GM21723 (cell line): ENCODE data around the gene INPP5B.

ENCODE experiments used
- ATAC-seq: cut with Tn5 transposase; IDR thresholded peaks from one replicate; pipeline ENCODE4 v1.9.1; 2021; ENCODE audit warnings: mild to moderate bottlenecking, moderate library complexity; ENCODE audit not compliant: unreplicated experiment

INPP5B gene

GRCh38 chr1:37879865-37880264, 67.0 kb downstream of the INPP5B start:
- no peak for ATAC-seq

GRCh38 chr1:37878071-37878470, 68.8 kb downstream of the INPP5B start:
- ATAC-seq: no peak

DNA sequence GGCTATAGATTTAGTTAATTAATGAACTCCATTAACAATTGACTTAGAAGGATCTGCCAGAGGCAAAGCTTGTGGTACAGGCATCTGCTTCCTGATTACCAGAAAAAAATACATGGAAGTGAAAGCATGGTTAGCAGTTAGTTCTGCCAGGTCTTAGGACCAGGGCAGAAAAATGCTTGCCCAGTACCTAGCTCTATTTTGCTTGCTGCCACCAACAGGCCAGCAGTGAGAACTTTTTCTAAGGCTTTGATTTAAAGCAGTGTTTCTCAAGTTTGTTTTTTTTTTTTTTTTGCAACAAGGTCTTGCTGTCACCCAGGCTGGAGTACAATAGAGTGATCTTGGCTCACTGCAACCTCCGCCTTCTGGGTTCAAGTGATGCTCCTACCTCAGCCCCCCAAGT, 71.0 kb downstream of the INPP5B start:
- no peak for ATAC-seq

GRCh38 chr1:37872692-37873091, 74.2 kb downstream of the INPP5B start:
- ATAC-seq: no peak

- ATAC-seq: no peak
These were observed 78.4 kb downstream of the INPP5B start for GRCh38 chr1:37868466-37868865.

DNA sequence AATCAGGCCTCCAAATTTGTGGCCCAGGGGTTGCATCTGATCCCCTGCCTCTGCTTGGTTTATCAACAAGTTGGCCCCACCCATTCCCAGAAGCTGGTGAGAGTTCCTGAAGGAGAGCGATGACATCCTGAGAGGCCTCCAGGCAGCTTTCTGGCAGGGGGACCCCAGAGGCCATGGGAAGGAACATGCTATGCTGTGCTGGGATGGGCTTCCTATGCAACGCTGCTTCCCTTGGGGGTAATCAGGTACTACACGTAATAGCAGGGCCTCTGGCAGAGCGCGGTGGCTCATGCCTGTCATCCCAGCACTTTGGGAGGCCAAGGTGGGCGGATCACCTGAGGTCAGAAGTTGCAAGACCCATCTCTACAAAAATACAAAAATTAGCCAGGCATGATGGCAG, 79.1 kb downstream of the INPP5B start:
- ATAC-seq: no peak

DNA sequence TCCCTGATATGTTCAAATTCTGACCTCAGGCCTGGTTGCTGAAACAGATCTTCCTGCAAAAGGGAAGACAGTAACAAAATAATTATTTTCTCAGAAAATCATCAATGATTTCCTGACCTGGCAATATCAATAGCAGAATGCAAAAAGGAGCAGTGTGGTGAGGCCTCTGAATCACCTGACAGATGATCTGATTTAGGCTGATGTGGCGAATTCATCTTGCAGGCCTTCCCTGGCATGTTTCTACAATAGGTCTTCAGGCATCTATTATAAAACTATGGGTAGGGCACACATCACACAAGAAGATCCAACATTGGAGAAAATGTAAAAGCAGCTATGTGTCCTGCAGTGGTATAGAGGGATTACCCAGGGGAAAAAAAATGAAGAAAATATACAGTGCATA, 80.4 kb downstream of the INPP5B start:
- ATAC-seq: no peak

DNA sequence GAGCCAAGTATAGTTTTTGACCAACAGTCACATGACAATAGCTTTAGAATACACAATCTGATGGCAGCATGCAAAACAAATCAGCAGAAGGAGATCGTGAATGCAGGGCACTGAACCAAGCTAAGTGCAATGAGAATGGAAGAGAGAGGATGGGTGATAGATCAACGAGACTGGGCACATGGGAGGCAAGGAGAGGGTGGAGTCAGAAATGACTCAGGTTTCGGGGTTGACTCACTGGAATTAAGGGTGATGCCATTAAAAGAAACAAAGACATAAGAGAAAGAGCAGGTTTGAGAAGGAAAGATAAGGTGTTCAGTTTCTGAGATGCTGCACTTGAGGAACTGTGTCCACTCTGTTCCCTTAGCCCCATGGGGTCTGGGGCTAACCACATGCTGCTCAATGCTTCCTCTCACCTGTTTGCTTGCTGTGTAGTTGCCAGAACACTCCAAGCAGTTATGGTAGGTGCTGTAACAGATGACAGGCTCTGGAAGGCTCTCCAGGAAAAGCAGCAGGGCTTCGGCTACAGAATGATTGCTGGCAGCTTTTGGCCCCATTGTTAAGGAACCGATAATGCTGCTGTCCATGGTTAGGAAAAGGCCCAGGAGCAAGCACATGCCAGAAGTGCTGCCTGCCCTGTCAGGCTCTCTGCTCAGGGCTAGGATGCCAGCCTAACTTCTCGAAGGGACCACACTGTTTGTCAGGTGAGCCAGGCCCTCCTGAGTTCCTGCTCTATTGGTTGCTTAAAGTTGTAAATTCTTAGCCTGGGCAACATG, 81.3 kb downstream of the INPP5B start:
- ATAC-seq: no peak

- ATAC-seq: no peak
These were observed 84.5 kb downstream of the INPP5B start for GRCh38 chr1:37862330-37862729.

DNA sequence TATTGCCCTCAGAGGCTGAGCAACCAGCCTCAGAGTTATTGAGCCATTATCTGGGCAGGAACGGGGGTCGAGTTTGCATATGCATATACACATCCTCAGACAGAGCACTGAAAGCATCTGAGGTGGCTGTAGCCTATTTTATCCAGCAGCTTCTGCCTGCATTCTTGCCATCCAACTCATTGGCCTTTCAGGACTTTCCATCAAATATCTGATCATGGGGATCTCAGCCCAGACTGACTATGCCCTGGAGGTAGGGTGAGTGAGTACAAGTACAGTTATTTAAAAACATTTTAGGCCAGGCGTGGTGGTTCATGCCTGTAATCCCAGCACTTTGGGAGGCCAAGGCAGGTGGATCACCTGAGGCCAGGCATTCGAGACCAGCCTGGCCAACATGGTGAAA, 85.7 kb downstream of the INPP5B start:
- ATAC-seq: no peak

DNA sequence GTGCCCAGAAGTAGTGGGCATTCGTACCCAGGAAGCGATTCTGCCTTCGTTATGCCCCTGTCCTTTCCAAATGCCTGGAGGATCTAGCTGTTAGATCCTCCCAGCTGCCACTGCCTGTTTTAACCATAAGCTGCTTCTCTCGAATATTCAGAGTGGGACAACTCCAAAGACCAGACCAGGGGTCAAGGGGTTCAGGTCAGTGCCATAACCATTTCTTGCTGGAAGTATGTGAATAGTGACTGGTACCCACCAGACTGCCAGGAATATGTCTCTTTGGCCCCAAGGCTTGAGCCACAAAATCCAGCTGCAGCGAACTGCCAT, 86.5 kb downstream of the INPP5B start:
- ATAC-seq: no peak

- ATAC-seq: peak; percentile 91
These were observed 87.1 kb downstream of the INPP5B start, which contains the start of gene MTF1 for GRCh38 chr1:37859507-37860345. Gene MTF1, minus strand, starts transcription at chr1:37859592. Its CDS starts 1,934 bp downstream, at chr1:37857658.

DNA sequence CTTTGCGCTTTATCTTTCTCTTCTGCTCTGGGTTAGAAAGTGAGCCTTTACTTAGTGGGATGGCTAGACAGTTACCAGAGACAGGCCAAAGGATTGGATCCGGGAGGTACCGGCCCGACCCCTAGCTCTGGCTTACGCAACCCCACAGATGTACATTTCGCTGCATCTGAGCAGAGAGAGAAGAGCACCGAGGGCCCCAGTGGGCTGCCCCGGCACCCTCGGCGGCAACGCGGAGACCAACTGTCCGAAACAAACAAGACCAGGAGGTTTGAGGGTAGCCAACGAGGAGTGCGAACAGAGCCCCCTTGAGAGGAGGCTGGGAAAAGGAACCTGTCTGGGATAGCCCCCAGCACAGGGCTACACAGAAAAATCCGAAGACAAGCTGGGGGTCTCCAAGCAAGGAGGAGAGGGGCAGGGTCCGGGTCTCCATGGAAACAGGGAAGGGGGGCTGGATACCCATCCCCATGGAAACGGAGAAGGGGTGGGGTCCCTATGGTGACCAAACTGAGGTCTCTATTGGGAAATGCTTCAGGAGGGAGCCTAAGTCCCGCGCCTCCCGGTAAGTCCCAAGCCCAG, 87.8 kb downstream of the INPP5B start:
- ATAC-seq: peak; percentile 34

DNA sequence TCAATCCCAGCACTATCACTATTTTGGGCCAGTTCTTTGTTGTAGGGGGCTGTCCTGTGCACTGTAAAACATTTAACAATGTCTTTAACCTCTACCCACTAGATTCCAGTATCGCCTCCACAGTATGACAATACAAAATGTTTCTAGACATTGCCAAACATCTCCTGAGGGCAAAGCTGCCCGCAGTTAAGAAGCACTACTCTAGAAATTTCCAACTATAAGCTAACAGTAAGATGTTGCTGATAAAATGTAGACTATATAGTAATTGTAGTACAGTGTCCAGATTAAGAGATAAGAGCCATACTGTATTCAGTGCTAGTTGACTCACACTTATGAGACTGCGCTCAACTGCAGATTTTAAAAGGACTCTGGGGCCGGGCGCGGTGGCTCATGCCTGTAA, 92.4 kb downstream of the INPP5B start:
- ATAC-seq: no peak

GRCh38 chr1:37853157-37853556, 93.7 kb downstream of the INPP5B start:
- no peak for ATAC-seq

GRCh38 chr1:37851782-37852210, 95.1 kb downstream of the INPP5B start:
- ATAC-seq: no peak

DNA sequence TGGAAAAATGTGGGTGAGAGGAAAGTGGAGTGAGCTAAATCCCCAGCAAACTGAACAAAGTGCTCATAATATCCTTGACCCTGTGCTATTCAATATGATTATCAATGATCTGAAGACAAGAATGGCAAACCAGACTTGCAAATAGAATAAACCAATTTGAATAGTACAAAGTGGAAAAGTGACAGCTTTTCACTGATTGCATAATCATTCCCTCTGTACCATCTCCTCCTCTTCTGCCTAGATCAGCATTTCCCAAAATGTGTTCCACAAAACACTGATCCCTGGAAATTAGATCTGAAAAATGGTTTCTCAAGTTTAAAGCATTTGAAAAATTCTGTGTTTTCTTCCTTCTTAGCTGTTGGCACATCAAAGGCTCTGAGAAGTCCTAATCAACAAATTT, 95.6 kb downstream of the INPP5B start:
- no peak for ATAC-seq

DNA sequence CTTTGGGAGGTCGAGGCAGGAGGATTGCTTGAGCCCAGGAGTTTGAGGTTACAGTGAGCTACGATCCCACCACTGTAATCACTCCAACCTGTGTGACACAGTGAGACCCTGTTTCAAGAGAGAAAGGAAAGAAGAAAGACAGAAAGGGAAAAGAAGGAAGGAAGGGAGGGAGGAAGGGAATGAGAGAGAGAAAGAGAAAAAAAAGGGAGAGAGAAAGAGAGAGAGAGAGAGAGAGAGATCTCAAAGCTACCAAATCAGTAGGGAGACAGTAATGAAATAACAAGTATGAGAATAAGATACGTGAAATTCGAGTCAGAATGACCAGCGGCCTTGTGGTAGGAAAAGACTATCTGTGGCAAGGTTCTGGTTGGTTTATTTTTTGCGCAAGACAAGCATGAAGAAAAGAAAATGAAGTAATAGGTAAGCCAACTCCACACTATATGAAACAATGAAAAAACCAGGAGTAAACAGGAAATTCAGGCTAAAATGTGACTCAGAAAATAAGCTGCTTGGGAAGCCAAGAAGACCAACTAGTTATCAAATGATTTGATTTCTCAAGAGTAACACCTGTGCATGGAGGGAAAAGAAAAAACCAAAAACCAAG, 96.4 kb downstream of the INPP5B start:
- ATAC-seq: no peak

GRCh38 chr1:37849480-37849879, 97.4 kb downstream of the INPP5B start:
- ATAC-seq: no peak

GRCh38 chr1:37846647-37847339, 100.1 kb downstream of the INPP5B start:
- ATAC-seq: no peak

DNA sequence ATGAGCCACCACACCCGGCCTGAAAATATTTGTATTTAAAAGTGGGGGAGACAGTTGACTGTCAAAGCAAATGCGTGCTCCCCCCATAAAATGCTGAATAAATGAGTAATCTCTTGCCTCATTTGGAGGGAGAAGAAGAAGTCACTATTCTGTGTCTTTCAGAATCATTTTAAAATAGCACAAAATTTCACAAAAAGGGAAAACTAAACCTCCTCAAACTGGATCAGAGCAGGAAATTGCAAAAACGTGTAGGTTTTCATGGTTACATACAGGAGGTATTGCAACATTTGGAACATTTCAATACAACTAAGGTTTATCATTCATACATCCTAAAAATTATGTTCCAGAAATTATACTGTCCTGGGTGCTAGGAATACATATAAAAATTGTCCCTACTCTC, 101.1 kb downstream of the INPP5B start:
- no peak for ATAC-seq
